K562 (cell line): ENCODE results near the gene VTCN1. TPM values are rescaled to one million over a fixed set of nuclear protein-coding genes. Genes with fewer than 3 reads are reported as not detected.
A peak's percentile ranks its signal among the peaks of the same experiment; 100 is the strongest.

ENCODE experiments used
- ARHGAP35 ChIP-seq: fragments of 450-650 bp; IDR thresholded peaks from 2 replicates; pipeline ENCODE4 v1.6.1; 2018; ENCODE audit not compliant: partially characterized antibody
- ATF3 ChIP-seq, 2 experiments: fragments of 450-650 bp in 1 of 2; sonication (generic) in 1 of 2; formaldehyde crosslinking in 1 of 2; IDR thresholded peaks in 1 of 2; conservative IDR thresholded peaks in 1 of 2; 2 replicates each; pipeline versions ENCODE4 v1.6.1 to v1.8.1; 2016 to 2023; ENCODE audit warnings: mild to moderate bottlenecking in 2 of 2, moderate library complexity in 2 of 2, inconsistent platforms in 1 of 2, missing genetic modification reagents in 1 of 2
- BHLHE40 ChIP-seq: IDR thresholded peaks from 2 replicates; pipeline ENCODE4 v1.6.1; 2011; ENCODE audit warnings: low read length, improper control_type of control experiment
- FOSL1 ChIP-seq: fragments of 200-800 bp; sonication (Bioruptor generic); conservative IDR thresholded peaks from 2 replicates; pipeline ENCODE4 v1.6.1; 2016; ENCODE audit warnings: missing genetic modification characterization, missing compliant biosample characterization
- FOXA3 ChIP-seq, 2 experiments: fragments of 450-650 bp in 1 of 2; sonication (generic) in 1 of 2; formaldehyde crosslinking; IDR thresholded peaks in 1 of 2; conservative IDR thresholded peaks in 1 of 2; 2 replicates each; pipeline versions ENCODE4 v1.4.0 to v1.8.0; 2020 to 2022; ENCODE audit warnings: mild to moderate bottlenecking in 2 of 2, missing genetic modification reagents in 1 of 2
- MEIS2 ChIP-seq: fragments of 450-650 bp; IDR thresholded peaks from 2 replicates; pipeline ENCODE4 v1.6.1; 2014; ENCODE audit warnings: mild to moderate bottlenecking; ENCODE audit not compliant: partially characterized antibody
- MYC ChIP-seq, 2 experiments: fragments of 250-450 bp in 1 of 2; sonication (Bioruptor Pico) in 1 of 2; IDR thresholded peaks; 2 replicates each; pipeline versions ENCODE4 v1.5.1 to v1.6.1; 2012 to 2021; ENCODE audit warnings: low read depth in 2 of 2, borderline replicate concordance in 1 of 2, improper control_type of control experiment in 1 of 2, low read length in 1 of 2, mild to moderate bottlenecking in 1 of 2, moderate library complexity in 1 of 2
- NR2C2 ChIP-seq, 2 experiments: fragments of 200-800 bp in 1 of 2; sonication (Bioruptor generic) in 1 of 2; sonication (generic) in 1 of 2; formaldehyde crosslinking in 1 of 2; IDR thresholded peaks; 2 replicates each; pipeline versions ENCODE4 v1.6.1 to v1.8.0; 2016 to 2022; ENCODE audit warnings: mild to moderate bottlenecking in 1 of 2, missing compliant biosample characterization in 1 of 2, missing genetic modification characterization in 1 of 2, missing genetic modification reagents in 1 of 2
- PBX2 ChIP-seq, 2 experiments: IDR thresholded peaks in 1 of 2; conservative IDR thresholded peaks in 1 of 2; 2 replicates each; pipeline ENCODE4 v1.6.1; 2016; ENCODE audit warnings: low read depth in 2 of 2, mild to moderate bottlenecking in 1 of 2, missing compliant biosample characterization in 1 of 2, missing genetic modification characterization in 1 of 2, moderate library complexity in 1 of 2
- RCOR1 ChIP-seq, 2 experiments: IDR thresholded peaks; 2 replicates each; pipeline ENCODE4 v1.6.1; 2012; ENCODE audit warnings: low read depth in 2 of 2, low read length in 2 of 2, borderline replicate concordance in 1 of 2, improper control_type of control experiment in 1 of 2
- SP2 ChIP-seq: IDR thresholded peaks from 2 replicates; pipeline ENCODE4 v1.6.1; 2011; ENCODE audit warnings: mild to moderate bottlenecking, low read depth, low read length, moderate library complexity; ENCODE audit not compliant: poor library complexity, severe bottlenecking; ENCODE audit errors: extremely low read depth
- TRIM24 ChIP-seq, 2 experiments: fragments of 450-650 bp; IDR thresholded peaks; 2 replicates each; pipeline ENCODE4 v1.6.1; 2016
- TRIM28 ChIP-seq: fragments of 450-650 bp; IDR thresholded peaks from 2 replicates; pipeline ENCODE4 v1.6.1; 2017
- VEZF1 ChIP-seq: fragments of 200-800 bp; sonication (Bioruptor generic); IDR thresholded peaks from 2 replicates; pipeline ENCODE4 v1.6.1; 2017; ENCODE audit warnings: missing genetic modification characterization, missing compliant biosample characterization
- ZFP1 ChIP-seq: fragments of 450-650 bp; formaldehyde crosslinking; IDR thresholded peaks from 2 replicates; pipeline ENCODE4 v1.4.0; 2020; ENCODE audit warnings: mild to moderate bottlenecking, mixed read lengths
- ZFP36 ChIP-seq: fragments of 150-350 bp; IDR thresholded peaks from 2 replicates; pipeline ENCODE4 v1.6.1; 2018; ENCODE audit warnings: low read length, low read depth; ENCODE audit not compliant: partially characterized antibody
- polyA plus RNA-seq, 8 experiments: library from polyadenylated mRNA; depleted of rRNA in 4 of 8; stranded (reverse) in 5 of 8; unstranded in 3 of 8; fragments of >200 nt; fragmentation: Nextera tagmentation in 2 of 8; fragmentation: Illumina TruSeq in 1 of 8; extraction: Ambion mirVana in 2 of 8; extraction: Trizol in 1 of 8; gene quantifications; 2 replicates each; pipeline versions ENCODE4 v1.2.1 to v1.2.3, GENCODE V29; 2011 to 2014; ENCODE audit warnings: inconsistent platforms in 1 of 8, missing spikeins in 1 of 8
- total RNA-seq, 7 experiments: library from RNA; depleted of rRNA in 6 of 7; stranded (reverse); fragments of >200 nt in 6 of 7; fragmentation: Illumina TruSeq in 2 of 7; extraction: Trizol in 2 of 7; gene quantifications; 2 replicates each; pipeline versions ENCODE4 v1.2.1 to v1.2.3, GENCODE V29; 2011 to 2021; ENCODE audit warnings: low replicate concordance in 1 of 7

The VTCN1 gene
- total and polyA plus RNA-seq, 9 of the 15 experiments (the other 6 are each of a cell fraction or from before 2014, with no cell fraction given) = not detected

GRCh38 chr1:117181630-117182041, 29.1 kb downstream of the VTCN1 start (continued):
- TF ChIP-seq TRIM28 (peak; percentile 69; the same call in 1 of the 2 replicates), MEIS2 (peak; percentile 100), RCOR1 (IDR thresholded peaks at IDR 0.05; ENCODE audit: borderline replicate concordance in 1 of 2, low read depth in 2 of 2, low read length in 2 of 2) (peak in 1 of 2 experiments; percentile 15; a peak in 1 of 4 replicates), ZFP36 (peak; percentile 67), FOSL1 (tag) (peak; percentile 55; the same call in 1 of the 2 replicates), FOXA3 (CRISPR knock-in tag; conservative IDR thresholded peaks at IDR 0.05 in 1 of 2, IDR thresholded peaks at IDR 0.05 in 1 of 2) (no peak), ATF3 (IDR thresholded peaks at IDR 0.05) (peak; percentile 56), ATF3 (CRISPR knock-in tag; conservative IDR thresholded peaks at IDR 0.05) (no peak), BHLHE40 (peak; percentile 52; the same call in 1 of the 2 replicates), ARHGAP35 (peak; percentile 99), NR2C2 (CRISPR knock-in tag; IDR thresholded peaks at IDR 0.05) (no peak), NR2C2 (tag; IDR thresholded peaks at IDR 0.05) (peak; percentile 82; the same call in 1 of the 2 replicates), MYC (IDR thresholded peaks at IDR 0.05; ENCODE audit: low read depth, low read length) (0 out of 2 replicates have a peak, but pooled peaks have one; percentile 10), MYC (CRISPR knock-in tag; IDR thresholded peaks at IDR 0.05; ENCODE audit: borderline replicate concordance, low read depth) (no peak), TRIM24 (IDR thresholded peaks at IDR 0.05) (peak in 1 of 2 experiments; percentile 55; a peak in 1 of 4 replicates), PBX2 (CRISPR knock-in tag; IDR thresholded peaks at IDR 0.05; ENCODE audit: low read depth) (peak; percentile 88), PBX2 (tag; conservative IDR thresholded peaks at IDR 0.05; ENCODE audit: low read depth) (peak; percentile 100), ZFP1 (CRISPR knock-in tag) (no peak), VEZF1 (CRISPR knock-in tag) (peak; percentile 58; the same call in 1 of the 2 replicates), SP2 (no peak)
